ENCODE data around the gene DUOX1. TPM values are rescaled to one million over a fixed set of nuclear protein-coding genes. Genes with fewer than 3 reads are reported as not detected.
"Not testable (repeated sequence)": the region's sequence is repeated elsewhere in the genome, so short reads cannot be mapped to it uniquely, and the experiment has no call there.

DUOX1 gene
- 1.2 TPM for total RNA-seq
- long read RNA-seq, result 0 reads

GRCh38 chr15:45129651-45130129, at the start of gene DUOX1, which contains the start of gene DUOXA1:
Gene DUOX1, plus strand, starts transcription at chr15:45129994. Its CDS starts 1,973 bp downstream, at chr15:45131967.
Gene DUOXA1, minus strand, starts transcription at chr15:45129879. Its CDS starts 6,865 bp downstream, at chr15:45123014.
- DNase-seq (peak; percentile 64), ATAC-seq (ENCODE audit: poor library complexity) (peak; percentile 86)
- intact Hi-C loops (cut with DNase I), result no loop called here

- ATAC-seq (ENCODE audit: poor library complexity), result peak; percentile 79
- DNase-seq; intact Hi-C loops (cut with DNase I): not testable (repeated sequence)
Measured at GRCh38 chr15:45080593-45080992, 49.2 kb upstream of the DUOX1 start.

- intact Hi-C loops (cut with DNase I); DNase-seq; ATAC-seq (ENCODE audit: poor library complexity): not testable (repeated sequence)
Measured at GRCh38 chr15:45082412-45082811, 47.4 kb upstream of the DUOX1 start.

GRCh38 chr15:45083223-45083622, 46.6 kb upstream of the DUOX1 start:
- ATAC-seq (ENCODE audit: poor library complexity), result no peak
- intact Hi-C loops (cut with DNase I), result no loop called here
- no peak for DNase-seq

- ATAC-seq (ENCODE audit: poor library complexity), result no peak
- intact Hi-C loops (cut with DNase I), result no loop called here
- no peak for DNase-seq
Measured at GRCh38 chr15:45084163-45084562, 45.6 kb upstream of the DUOX1 start.

GRCh38 chr15:45087513-45087912, 42.3 kb upstream of the DUOX1 start:
- no peak for DNase-seq

GRCh38 chr15:45088801-45089711, 40.7 kb upstream of the DUOX1 start:
- ATAC-seq (ENCODE audit: poor library complexity), result no peak

More at GRCh38 chr15:45087513-45087912, 42.3 kb upstream of the DUOX1 start:
- intact Hi-C loops (cut with DNase I), result no loop called here
- no peak for ATAC-seq (ENCODE audit: poor library complexity)

GRCh38 chr15:45089712-45090373, 40.0 kb upstream of the DUOX1 start:
- ATAC-seq (ENCODE audit: poor library complexity) (no peak), DNase-seq (no peak)
- intact Hi-C loops (cut with DNase I), result no loop called here

More at GRCh38 chr15:45088801-45089711, 40.7 kb upstream of the DUOX1 start:
- intact Hi-C loops (cut with DNase I), result no loop called here
- DNase-seq, result no peak

- DNase-seq (no peak), ATAC-seq (ENCODE audit: poor library complexity) (no peak)
- intact Hi-C loops (cut with DNase I), result no loop called here
Measured at GRCh38 chr15:45091161-45091560, 38.6 kb upstream of the DUOX1 start.

GRCh38 chr15:45091576-45091975, 38.2 kb upstream of the DUOX1 start:
- DNase-seq (peak; percentile 68), ATAC-seq (ENCODE audit: poor library complexity) (peak; percentile 93)
- intact Hi-C loops (cut with DNase I), result no loop called here

- ATAC-seq (ENCODE audit: poor library complexity), result no peak
- intact Hi-C loops (cut with DNase I), result no loop called here
Measured at GRCh38 chr15:45093013-45093412, 36.8 kb upstream of the DUOX1 start.

GRCh38 chr15:45093622-45094357, 36.0 kb upstream of the DUOX1 start:
- intact Hi-C loops (cut with DNase I), result no loop called here
- ATAC-seq (ENCODE audit: poor library complexity) (no peak), DNase-seq (no peak)

More at GRCh38 chr15:45093013-45093412, 36.8 kb upstream of the DUOX1 start:
- no peak for DNase-seq

GRCh38 chr15:45094358-45094730, 35.5 kb upstream of the DUOX1 start:
- intact Hi-C loops (cut with DNase I), result no loop called here
- DNase-seq (no peak), ATAC-seq (ENCODE audit: poor library complexity) (no peak)

GRCh38 chr15:45095661-45096060, 34.1 kb upstream of the DUOX1 start:
- DNase-seq (no peak), ATAC-seq (ENCODE audit: poor library complexity) (no peak)
- intact Hi-C loops (cut with DNase I), result no loop called here

- ATAC-seq (ENCODE audit: poor library complexity) (no peak), DNase-seq (no peak)
- intact Hi-C loops (cut with DNase I), result no loop called here
Measured at GRCh38 chr15:45097466-45097865, 32.3 kb upstream of the DUOX1 start.

- DNase-seq, result no peak
- ATAC-seq (ENCODE audit: poor library complexity), result no peak
- intact Hi-C loops (cut with DNase I), result no loop called here
Measured at GRCh38 chr15:45099549-45100165, 30.1 kb upstream of the DUOX1 start.

- no peak for DNase-seq
- ATAC-seq (ENCODE audit: poor library complexity), result no peak
- intact Hi-C loops (cut with DNase I), result no loop called here
Measured at GRCh38 chr15:45100884-45101625, 28.7 kb upstream of the DUOX1 start.

GRCh38 chr15:45101749-45102148, 28.0 kb upstream of the DUOX1 start:
- ATAC-seq (ENCODE audit: poor library complexity) (no peak), DNase-seq (no peak)
- intact Hi-C loops (cut with DNase I), result no loop called here

Data from Right ventricle myocardium superior (tissue), 1 donor.